SKM-1 treated with dmso at 0.1 percent for 144 hours (cell line): ENCODE results near the gene CSNK1G1.
"Not testable (repeated sequence)": the region's sequence is repeated elsewhere in the genome, so short reads cannot be mapped to it uniquely, and the experiment has no call there.

ENCODE experiments used
- DNase-seq: peaks from one replicate; lab custom pipeline; 2025; ENCODE audit not compliant: unreplicated experiment; lab: John Stamatoyannopoulos, UW

Gene CSNK1G1

DNA sequence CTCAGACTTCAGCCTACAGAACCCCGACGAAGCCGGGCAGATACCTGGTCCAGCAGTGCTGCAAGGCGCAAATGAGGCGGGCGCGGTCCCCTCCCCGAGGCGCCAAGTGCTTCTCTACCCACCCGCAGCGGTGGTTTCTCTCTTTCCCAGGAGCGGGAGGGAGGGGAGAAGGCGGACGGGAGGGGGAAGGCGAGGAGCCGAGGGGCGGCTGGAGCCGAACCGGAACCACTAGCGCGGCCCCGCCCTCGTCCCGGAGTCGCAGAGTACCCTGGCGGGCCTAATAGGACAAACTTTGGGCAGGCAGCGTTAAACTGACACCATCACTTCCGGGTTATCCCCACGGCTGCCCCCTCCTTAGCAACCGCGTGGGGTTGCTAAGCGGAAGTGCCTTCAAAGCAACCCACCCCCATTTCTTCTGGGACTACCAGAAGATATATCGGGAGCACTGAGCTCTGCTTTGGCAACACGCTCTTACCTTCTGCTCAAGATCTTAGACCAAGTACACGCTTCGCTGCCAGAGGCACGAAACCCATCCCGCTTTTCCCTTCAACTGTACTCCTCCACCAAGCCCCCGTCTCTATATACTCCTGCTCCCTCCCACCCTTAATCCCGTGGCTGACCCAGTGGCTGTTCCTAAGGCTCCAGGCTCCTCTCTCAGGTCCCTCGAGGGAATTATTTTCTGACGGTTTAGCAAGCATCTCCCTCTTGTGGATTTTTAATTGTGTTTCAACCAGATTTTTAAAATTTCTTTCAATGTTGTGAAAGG lies at the start of gene CSNK1G1:
Gene CSNK1G1 (minus strand): TSS at position 230 of the 766 bp plus-strand sequence. CDS start 55,674 bp downstream, outside the sequence.
- DNase-seq: peak; percentile 97

DNA sequence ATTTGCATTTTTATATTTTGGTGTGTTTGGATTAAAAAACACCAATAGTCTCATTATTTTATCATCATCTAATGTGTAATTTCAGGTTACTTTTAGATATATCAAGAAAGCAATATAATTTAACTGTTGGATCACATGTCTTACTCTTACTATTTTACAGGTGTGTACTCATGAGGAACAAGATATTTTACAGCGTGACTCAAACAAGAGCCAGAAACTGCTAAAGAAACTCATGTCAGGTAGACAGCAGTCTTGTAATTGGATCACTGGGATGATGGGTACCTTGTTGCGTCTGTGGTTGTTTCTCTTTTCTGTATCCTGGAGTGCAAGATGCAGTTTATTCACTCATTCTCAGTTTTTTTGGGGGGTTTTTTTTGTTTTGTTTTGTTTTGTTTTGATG lies 44.6 kb upstream of the CSNK1G1 start:
- DNase-seq: no peak

DNA sequence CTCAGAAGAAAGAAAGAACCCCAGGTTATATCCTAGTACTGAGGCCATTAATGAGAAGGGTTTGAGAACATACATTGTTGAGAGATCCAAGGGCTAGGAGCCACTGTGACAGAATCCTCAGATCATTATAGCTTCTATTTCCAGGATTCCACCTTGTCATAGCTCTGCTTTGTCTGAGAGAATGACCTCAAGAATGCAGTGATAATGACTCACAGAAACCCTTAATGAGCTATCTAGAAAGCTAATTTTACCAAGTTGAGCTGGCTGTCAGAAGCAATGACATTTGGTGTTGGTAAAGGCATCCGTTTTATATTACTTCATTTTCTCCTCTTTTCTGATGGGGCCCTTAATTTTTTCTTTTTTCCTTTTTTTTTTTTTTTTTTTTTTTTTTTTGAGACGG lies 42.6 kb upstream of the CSNK1G1 start:
- no peak for DNase-seq

DNA sequence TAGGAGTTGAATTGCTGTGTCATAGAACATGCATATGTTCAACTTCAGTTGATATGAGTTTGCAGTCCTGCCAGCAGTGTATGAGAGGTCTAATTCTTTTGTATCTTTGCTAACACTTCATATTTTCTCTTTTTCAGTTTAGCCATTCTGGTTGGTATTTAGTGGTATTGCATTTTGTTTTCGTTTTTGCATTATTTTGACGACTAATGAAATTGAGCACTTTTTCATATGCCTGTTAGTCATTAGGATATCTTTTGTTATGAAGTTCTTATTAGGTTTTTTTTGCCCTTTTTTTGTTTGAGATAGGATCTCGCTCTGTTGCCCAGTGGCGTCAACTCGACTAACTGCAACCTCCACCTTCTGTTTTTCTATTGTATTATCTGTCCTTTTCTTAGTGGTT lies 40.8 kb upstream of the CSNK1G1 start:
- no peak for DNase-seq

DNA sequence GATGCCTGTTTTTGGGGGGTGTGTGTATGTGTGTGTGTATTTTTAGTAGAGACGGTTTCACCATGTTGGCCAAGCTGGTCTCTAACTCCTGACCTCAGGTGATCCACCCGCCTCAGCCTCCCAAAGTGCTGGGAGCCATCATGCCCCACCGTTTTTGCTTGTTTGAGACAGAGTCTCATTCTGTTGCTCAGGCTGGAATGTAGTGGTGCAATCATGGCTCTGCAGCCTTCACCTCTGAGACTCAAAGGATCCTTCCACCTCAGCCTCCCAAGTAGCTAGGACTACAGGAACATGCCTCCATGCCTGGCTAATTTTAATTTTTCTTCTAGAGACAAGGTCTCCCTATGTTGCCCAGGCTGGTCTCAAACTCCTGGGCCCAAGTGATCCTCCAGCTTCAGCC lies 36.5 kb upstream of the CSNK1G1 start:
- not testable (repeated sequence) for DNase-seq

DNA sequence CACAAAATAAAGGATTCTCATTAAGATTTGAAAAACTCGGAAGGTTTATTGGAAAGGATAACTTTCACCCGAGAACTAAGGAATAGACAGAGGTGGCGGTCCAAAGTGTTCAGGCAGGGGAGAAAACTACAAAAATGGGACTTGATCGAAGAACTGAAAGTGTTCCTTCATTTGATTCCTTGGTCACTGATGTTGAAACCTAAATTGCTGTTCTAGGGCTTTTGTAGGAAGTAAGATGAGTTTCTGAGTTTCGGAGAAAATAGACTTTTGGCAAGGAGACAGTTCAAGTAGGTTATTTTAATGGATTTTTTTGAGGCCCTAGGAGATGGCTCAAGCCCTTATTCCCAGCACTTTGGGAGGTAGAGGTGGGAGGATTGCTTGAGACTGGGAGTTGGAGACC lies 33.1 kb upstream of the CSNK1G1 start:
- no peak for DNase-seq

DNA sequence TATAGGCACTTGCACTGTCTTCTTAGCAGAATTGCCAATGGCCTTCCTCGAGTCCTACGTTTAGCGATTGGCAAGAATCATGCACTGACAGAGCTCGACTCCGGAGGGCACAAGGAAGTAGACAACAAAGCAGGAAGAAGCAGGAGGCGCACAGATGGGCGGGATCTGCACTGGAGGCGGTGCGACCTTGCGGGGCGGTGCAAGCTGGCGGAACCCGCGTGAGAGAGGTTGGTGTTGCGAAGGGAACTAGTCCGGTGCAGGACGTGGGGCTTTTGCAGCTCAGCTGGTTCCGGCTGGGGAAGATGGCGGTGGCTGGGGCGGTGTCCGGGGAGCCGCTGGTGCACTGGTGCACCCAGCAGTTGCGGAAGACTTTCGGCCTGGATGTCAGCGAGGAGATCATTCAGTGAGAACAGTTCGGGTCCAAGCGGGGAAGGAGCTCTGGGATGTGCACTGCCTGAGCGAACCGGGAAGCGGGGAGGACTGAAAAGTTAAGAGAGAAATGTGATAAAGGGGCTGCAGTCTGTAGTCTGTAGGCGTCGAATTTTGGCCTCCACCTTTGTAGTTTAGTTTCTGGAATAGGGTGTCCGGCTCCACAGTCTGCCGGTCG lies 31.7 kb upstream of the CSNK1G1 start, which contains the start of gene TRIP4:
Gene TRIP4 (plus strand): TSS at position 275 of the 607 bp plus-strand sequence. CDS start 28 bp downstream, at position 303.
- peak; percentile 98 for DNase-seq

DNA sequence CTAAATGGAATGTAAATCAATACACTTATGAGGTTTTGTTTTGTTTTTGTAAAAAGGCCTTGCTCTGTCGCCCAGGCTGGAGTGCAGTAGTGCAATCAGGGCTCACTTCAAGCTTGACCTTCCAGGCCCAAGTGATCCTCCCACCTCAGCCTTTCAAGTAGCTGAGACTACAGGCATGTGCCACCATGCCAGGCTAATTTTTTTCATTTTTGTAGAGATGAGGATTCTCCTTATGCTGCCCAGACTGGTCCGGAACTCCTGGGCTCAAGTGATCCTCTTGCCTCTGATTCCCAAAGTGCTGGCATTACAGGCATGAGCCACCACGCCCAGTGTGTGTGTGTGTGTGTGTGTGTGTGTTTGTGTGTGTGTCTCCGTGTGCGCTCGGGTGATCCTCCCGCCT lies 30.3 kb upstream of the CSNK1G1 start:
- no peak for DNase-seq

DNA sequence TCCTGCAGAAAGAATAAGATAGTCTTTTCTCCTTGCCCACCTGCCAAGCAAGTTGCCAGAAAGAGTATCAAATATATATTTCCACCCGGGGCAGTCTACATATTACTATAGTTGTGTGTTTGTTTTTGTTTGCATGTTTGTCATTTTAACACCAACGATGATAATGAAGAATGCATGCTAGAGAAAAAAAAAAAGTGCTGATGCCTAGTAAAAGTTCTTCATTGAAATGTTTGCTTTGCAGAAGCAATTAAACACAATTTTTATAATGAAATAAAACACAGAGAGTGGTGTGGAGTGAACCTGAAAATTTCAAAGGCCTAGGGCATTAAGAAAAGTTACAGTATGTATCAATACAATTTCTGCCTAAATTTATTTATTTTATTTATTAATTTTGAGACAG lies 27.8 kb upstream of the CSNK1G1 start:
- no peak for DNase-seq

DNA sequence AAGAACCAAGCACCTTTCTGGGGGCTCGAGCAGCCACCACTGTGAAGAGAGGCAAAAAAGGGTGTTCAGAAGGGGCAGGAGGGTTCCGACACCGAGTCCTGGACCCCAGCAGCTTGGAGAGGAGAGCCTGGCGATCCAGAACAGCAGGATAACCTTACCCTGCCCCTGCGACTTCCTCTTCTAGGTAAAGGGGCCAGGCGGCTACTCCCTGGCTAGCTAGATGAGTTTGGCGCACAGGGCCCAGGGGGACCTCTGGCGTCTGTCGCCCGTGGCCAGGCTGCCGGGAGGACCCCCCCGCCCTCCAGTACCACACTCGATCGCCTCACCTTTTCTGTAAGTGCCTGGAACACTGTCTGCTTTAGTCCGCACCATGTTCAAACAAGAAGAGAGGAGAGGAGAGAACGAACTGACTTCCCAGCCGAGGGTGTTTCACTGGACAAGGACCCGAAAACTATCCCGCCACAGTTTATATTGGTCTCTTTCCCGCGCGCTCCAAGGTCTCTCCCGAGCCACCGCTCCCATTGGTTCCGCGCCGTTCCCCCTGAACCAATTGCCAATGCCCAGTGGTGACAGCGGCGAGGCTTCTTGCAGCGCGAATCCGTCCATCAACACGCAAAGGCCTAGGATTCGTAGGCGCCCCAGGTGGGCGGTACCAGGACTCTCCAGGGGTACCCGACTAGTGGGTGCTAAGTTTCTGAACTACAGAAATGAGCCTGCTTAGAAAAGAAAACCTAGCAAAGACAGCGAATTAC lies 25.2 kb upstream of the CSNK1G1 start, which contains the start of gene PCLAF:
Gene PCLAF (minus strand): TSS at position 442 of the 752 bp plus-strand sequence. CDS start 70 bp downstream, at position 372.
- DNase-seq: peak; percentile 92

DNA sequence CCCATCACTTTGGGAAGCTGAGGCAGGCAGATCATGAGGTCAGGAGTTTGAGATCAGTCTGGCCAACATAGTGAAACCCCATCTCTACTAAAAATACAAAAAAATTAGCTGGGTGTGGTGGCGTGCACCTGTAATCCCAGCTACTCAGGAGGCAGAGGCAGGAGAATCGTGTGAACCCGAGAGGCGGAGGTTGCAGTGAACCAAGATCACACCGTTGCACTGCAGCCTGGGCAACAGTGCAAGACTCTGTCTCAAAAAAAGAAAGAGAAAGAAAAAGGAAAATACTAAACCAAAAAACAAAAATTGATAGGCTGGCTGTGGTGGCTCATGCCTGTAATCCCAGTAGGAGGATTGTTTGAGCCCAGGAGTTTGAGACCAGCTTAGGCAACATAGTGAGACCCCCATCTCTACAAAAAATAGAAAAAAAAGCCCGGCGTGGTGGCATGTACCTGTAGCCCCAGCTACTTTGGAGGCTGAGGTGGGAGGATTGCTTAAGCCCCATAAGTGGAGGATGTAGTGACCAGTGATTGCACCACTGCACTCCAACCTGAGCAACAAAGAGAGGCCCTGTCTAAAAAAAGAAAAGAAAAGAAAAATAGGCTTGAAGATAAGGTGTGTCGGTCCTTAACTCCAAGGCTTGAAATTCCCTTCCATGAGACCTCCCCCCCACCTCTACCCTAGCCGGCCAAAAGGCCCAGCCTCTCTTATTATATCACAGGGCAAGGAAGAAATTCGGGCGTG lies 24.3 kb upstream of the CSNK1G1 start:
- DNase-seq: not testable (repeated sequence)

DNA sequence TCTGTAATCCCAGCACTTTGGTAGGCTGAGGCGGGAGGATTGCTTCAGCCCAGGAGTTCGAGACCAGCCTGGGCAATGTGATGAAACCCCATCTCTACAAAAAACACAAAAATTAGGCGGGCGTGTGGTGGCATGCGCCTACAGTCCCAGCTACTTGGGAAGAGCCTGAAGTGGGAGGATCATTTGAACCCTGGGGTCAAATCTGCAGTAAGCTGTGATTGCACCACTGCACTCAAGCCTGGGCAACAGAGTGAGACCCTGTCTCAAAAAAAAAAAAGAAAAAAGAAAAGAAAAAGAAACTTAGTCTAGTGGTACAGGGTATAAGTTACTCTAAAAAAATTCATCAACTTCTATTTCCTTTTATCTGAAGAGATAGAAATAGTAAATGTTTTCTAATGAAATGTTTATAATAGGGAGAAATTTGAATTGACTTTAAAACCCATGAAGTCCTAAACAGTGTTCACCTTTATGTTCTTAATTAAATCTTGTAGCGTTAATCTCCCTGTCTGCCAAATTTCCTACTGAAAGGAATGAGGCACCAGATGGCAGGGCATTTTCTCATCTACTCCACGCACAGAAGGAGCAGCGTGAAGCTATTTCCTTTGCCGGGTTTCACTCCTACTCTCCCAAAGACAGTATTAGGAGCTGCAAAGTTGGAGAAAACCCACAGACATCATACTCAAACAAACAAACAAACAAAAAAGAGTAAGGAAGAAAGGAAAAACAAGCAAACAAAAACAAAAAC lies 23.4 kb upstream of the CSNK1G1 start:
- DNase-seq: no peak

DNA sequence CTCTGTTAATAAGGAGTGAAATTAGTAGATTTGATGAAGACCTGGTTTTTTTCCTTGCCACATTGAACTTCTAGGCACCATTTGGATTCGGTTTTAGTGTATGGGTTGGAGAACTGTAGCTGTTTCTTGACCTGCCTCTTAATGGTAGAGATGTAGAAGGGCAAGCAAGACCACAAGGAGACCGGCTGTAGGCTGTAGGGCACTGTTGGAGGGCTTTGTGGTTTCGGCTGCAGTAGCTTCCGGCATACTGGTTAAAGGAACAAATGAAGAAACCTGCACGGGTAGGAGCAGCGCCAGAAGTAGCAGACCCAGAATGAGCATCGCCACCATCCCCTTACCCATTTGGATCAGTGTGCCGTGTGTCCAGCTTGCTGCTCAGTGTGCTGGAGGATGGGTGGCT lies 17.4 kb upstream of the CSNK1G1 start:
- DNase-seq: no peak

DNA sequence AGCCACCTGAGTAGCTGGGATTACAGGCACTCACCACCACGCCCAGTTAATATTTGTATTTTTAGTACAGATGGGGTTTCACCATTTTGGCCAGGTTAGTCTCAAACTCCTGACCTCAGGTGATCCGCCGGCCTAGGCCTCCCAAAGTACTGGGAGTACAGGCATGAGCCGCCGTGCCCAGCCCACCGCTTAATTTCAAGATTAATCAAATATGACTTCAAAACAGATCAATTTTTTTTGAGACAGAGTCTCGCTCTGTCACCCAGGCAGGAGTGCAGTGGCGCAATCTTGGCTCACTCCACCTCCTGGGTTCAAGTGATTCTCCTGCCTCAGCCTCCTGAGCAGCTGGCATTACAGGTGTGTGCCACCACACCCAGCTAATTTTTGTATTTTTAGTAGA lies 15.4 kb upstream of the CSNK1G1 start:
- not testable (repeated sequence) for DNase-seq

DNA sequence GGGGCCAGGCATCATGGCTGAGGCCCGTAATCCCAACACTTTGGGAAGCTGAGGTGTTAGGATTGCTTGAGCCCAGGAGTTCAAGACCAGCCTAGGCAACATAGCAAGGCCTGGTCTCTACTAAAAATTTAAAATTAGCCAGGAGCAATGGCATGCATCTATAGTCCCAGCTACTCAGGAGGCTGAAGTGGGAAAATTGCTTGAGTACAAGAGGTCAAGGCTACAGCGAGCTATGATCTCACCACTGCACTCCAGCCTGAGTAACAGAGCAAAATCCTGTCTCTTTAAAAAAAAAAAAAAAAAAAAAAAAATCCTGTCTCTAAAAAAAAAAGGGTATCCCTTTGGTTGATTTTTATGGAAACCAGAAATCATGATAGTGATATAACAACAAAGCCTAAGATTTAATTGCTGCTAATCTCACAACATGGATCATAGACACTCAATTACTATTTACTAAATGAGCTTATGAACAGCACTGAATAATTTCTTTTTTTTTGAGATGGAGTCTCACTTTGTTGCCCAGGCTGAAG lies 13.2 kb upstream of the CSNK1G1 start:
- no peak for DNase-seq

DNA sequence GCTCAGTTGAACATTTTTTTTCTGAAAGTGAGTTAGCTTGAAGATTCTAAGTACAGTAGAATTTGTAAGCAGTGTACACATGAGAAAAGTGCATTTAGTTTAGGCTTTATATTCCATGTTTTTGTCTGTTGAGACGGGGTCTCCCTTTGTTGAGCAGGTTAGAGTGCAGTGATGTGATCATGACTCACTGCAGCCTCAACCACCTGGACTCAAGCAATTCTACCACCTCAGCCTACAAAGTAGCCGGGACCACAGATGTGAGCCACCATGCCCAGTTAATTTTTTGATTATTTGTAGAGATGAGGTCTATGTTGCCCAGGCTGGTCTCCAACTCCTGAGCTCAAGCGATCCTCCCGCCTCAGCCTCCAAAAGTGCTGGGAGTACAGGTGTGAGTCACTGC lies 5.3 kb upstream of the CSNK1G1 start:
- DNase-seq: no peak

DNA sequence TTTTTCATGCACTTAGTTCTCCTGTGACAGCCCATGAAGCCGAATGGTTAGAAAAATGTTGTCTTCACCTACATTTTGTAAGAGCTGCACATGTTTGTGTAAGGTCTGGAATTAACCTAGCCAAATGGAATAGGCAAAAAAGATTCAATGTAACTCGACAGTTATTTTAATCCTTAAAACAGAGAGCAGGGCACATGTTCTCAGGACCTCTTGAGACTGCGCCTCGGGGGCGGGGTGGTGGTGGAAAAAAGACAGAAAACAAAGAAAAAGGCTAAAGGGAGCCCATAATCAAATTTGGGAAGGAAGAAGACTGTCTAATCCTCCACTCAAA lies 702 bp upstream of the CSNK1G1 start:
- no peak for DNase-seq

DNA sequence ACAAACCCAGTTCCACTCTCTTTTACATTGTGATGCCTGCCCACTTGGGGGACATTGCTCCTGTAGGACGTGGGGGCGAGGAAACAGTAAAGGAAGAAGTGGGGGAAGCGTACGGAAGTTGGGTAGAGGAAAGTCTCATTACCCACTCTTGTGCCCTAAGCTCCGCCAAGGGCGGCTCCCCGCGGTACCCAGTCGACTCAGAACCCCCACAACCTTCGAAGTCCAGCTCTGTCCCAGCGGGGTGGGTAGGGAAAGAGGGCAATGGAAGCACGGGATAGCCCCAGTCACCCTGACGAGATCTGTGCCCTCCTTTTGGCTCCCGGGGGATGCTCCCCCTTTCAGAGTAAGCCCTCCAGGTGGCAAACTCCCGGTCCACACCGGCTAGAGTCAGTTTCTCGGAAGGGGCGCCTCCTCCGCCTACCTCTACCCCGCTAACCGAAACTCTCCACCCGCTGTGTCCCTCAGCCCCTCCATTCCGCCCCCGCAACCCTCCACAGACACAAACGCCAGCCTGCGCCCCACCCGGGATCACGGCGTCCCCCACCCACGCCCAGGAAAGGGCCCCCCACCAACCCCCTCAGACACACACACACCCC lies 527 bp downstream of the CSNK1G1 start:
- DNase-seq: peak; percentile 28

DNA sequence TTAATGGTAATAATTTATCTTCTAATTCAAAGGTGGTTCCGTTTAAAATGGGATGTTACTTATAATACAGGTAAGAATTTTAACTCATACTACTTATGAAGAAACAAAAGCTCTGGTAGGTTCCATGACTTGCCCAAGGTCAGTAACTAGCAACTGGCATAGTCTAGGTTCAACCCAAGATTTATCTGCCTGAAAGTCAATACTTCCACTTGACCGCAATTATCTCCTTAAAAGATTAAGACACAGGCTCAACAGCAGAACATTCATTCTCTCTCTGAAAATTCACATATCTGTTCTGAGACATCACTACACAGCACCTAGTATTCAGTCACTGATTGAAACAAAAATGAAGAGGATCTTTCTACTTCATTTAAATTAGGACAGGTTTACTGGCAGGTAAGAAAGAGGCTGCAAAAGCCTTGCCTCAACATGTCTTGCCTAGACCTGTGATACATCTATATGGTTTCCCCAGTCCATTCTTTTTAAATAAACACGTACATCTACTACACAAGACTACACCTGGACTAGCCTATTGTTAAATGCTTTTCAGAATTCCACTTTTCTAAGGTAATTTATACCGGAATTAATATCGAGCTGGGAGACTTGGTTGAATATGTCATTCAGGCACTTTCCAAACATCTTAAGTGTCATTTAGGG lies 1.2 kb downstream of the CSNK1G1 start:
- DNase-seq: no peak
